Measurements from ENCODE around the gene IGFBPL1.

IGFBPL1 gene

GRCh38 chr9:38432922-38433510 is 8.8 kb upstream of the IGFBPL1 start:
- no peak for DNase-seq (ENCODE audit: low read depth in 1 of 2, low spot score in 1 of 2)

GRCh38 chr9:38431116-38431515 is 6.9 kb upstream of the IGFBPL1 start:
- DNase-seq (ENCODE audit: low read depth in 1 of 2, low spot score in 1 of 2), result no peak

GRCh38 chr9:38428062-38428461 is 3.8 kb upstream of the IGFBPL1 start:
- DNase-seq (ENCODE audit: low read depth in 1 of 2, low spot score in 1 of 2), result no peak

- no peak for DNase-seq (ENCODE audit: low read depth in 1 of 2, low spot score in 1 of 2)
Observed at GRCh38 chr9:38424918-38425317, 664 bp upstream of the IGFBPL1 start.

- DNase-seq (ENCODE audit: low read depth in 1 of 2, low spot score in 1 of 2), result no peak
Observed at GRCh38 chr9:38423273-38423972, 831 bp downstream of the IGFBPL1 start.

GRCh38 chr9:38422555-38423260 is 1.5 kb downstream of the IGFBPL1 start:
- DNase-seq (ENCODE audit: low read depth in 1 of 2, low spot score in 1 of 2), result no peak

- DNase-seq (ENCODE audit: low read depth in 1 of 2, low spot score in 1 of 2), result no peak
Observed at GRCh38 chr9:38421498-38422211, 2.6 kb downstream of the IGFBPL1 start.

GRCh38 chr9:38419181-38419580 is 5.1 kb downstream of the IGFBPL1 start:
- no peak for DNase-seq (ENCODE audit: low read depth in 1 of 2, low spot score in 1 of 2)

- no peak for DNase-seq (ENCODE audit: low read depth in 1 of 2, low spot score in 1 of 2)
Observed at GRCh38 chr9:38418366-38418765, 5.9 kb downstream of the IGFBPL1 start.

GRCh38 chr9:38417003-38417945 is 7.0 kb downstream of the IGFBPL1 start:
- DNase-seq (ENCODE audit: low read depth in 1 of 2, low spot score in 1 of 2), result no peak

GRCh38 chr9:38416461-38416860 is 7.8 kb downstream of the IGFBPL1 start:
- DNase-seq (ENCODE audit: low read depth in 1 of 2, low spot score in 1 of 2), result no peak

GRCh38 chr9:38415856-38416255 is 8.4 kb downstream of the IGFBPL1 start:
- DNase-seq (ENCODE audit: low read depth in 1 of 2, low spot score in 1 of 2), result no peak

GRCh38 chr9:38414040-38414723 is 10.1 kb downstream of the IGFBPL1 start:
- no peak for DNase-seq (ENCODE audit: low read depth in 1 of 2, low spot score in 1 of 2)

- DNase-seq (ENCODE audit: low read depth in 1 of 2, low spot score in 1 of 2), result no peak
Observed at GRCh38 chr9:38413283-38413682, 11.0 kb downstream of the IGFBPL1 start.

GRCh38 chr9:38412751-38413150 is 11.5 kb downstream of the IGFBPL1 start:
- no peak for DNase-seq (ENCODE audit: low read depth in 1 of 2, low spot score in 1 of 2)

GRCh38 chr9:38408719-38409118 is 15.5 kb downstream of the IGFBPL1 start:
- no peak for DNase-seq (ENCODE audit: low read depth in 1 of 2, low spot score in 1 of 2)

- DNase-seq (ENCODE audit: low read depth in 1 of 2, low spot score in 1 of 2), result no peak
Observed at GRCh38 chr9:38406476-38407186, 17.6 kb downstream of the IGFBPL1 start.

- DNase-seq (ENCODE audit: low read depth in 1 of 2, low spot score in 1 of 2), result no peak
Observed at GRCh38 chr9:38405785-38406184, 18.5 kb downstream of the IGFBPL1 start.

- no peak for DNase-seq (ENCODE audit: low read depth in 1 of 2, low spot score in 1 of 2)
Observed at GRCh38 chr9:38404314-38404713, 19.9 kb downstream of the IGFBPL1 start.

All from stimulated activated CD4-positive, alpha-beta T cell treated with anti-CD3 and anti-CD28 coated beads, Interleukin-15, amount 100 ng/mL, for 1 hour (primary cell).